K562 (cell line): ENCODE results near the gene MAD1L1. TPM values are rescaled to one million over a fixed set of nuclear protein-coding genes. Genes with fewer than 3 reads are reported as not detected.

Source experiments
- ATAC-seq: fragments of 200-7000 bp; cut with Tn5 transposase; 3 replicates; pipeline ENCODE4 v1.9.1; 2020; ENCODE audit warnings: moderate library complexity
- BruUV-seq: library from RNA; stranded (reverse); fragments of 400-500 nt; replicated peaks from 2 replicates; lab custom pipeline; 2021; lab: Mats Ljungman, UMichigan
- CTCF ChIA-PET: fragments of 300-600 bp; formaldehyde crosslinking; extraction: SDS; loops from one replicate; lab custom pipeline; 2021; ENCODE audit warnings: low intra/inter-chr PET ratio; lab: Yijun Ruan, JAX
- POLR2A ChIA-PET: fragments of 300-600, 350-650 bp; sonication (Branson Sonifier 250); formaldehyde crosslinking; extraction: SDS; loops from one replicate; lab custom pipeline; 2021; ENCODE audit warnings: antibody characterized with exemption, inconsistent platforms; lab: Yijun Ruan, JAX
- DNase-seq, 4 experiments: peaks; one replicate each; pipeline versions ENCODE4 v3.0.0 to v3.0.0-alpha.2; 2011 to 2018; ENCODE audit warnings: low spot score in 3 of 4, mixed read lengths in 3 of 4; ENCODE audit errors: extremely low read depth in 1 of 4
- FAIRE-seq: peaks from 2 replicates; lab custom pipeline; 2011; peaks lifted over from hg19 to GRCh38; lab: Jason Lieb, UNC
- H2AFZ ChIP-seq: 2 replicates; pipeline ENCODE4 v1.6.0; 2011; ENCODE audit warnings: low read depth, low read length, control low read depth, inconsistent platforms
- H3K27ac ChIP-seq: fragments of 200-600 bp; 3 replicates; pipeline ENCODE4 v1.8.0; 2011; ENCODE audit warnings: low read depth, mild to moderate bottlenecking, control low read depth, inconsistent platforms, low read length, moderate library complexity, mixed read lengths; ENCODE audit errors: extremely low read depth
- H3K27me3 ChIP-seq, 2 experiments: fragments of 300-600 bp in 1 of 2; 2 replicates in 1 of 2; 3 replicates in 1 of 2; pipeline versions ENCODE4 v1.6.0 to v1.8.0; 2011; ENCODE audit warnings: inconsistent platforms in 2 of 2, low read length in 2 of 2, mild to moderate bottlenecking in 1 of 2, mixed read lengths in 1 of 2, moderate library complexity in 1 of 2; ENCODE audit not compliant: control insufficient read depth in 2 of 2, insufficient read depth in 2 of 2
- H3K36me3 ChIP-seq: fragments of 300-600 bp; 3 replicates; pipeline ENCODE4 v1.8.0; 2011; ENCODE audit warnings: mild to moderate bottlenecking, low read length, inconsistent platforms; ENCODE audit not compliant: control insufficient read depth, insufficient read depth
- H3K4me1 ChIP-seq, 2 experiments: fragments of 200-600 bp in 1 of 2; replicated peaks in 1 of 2; 2 replicates in 1 of 2; 3 replicates in 1 of 2; pipeline versions ENCODE4 v1.5.1 to v1.8.0; 2011; ENCODE audit warnings: inconsistent platforms in 2 of 2, low read length in 2 of 2, mild to moderate bottlenecking in 1 of 2, mixed read lengths in 1 of 2, moderate library complexity in 1 of 2; ENCODE audit not compliant: control insufficient read depth in 2 of 2, insufficient read depth in 2 of 2
- H3K4me2 ChIP-seq: 2 replicates; pipeline ENCODE4 v1.6.1; 2011; ENCODE audit warnings: low read length, control low read depth, inconsistent platforms, mixed read lengths; ENCODE audit not compliant: insufficient read depth
- H3K4me3 ChIP-seq: fragments of 200-600 bp; sonication (generic), shearing (Covaris generic); 2 replicates; pipeline ENCODE4 v1.5.1; 2016; ENCODE audit warnings: control low read depth, inconsistent platforms
- H3K79me2 ChIP-seq: fragments of 200-600 bp; 3 replicates; pipeline ENCODE4 v1.8.0; 2011; ENCODE audit warnings: low read length, inconsistent platforms; ENCODE audit not compliant: control insufficient read depth, insufficient read depth
- H3K9ac ChIP-seq, 2 experiments: 2 replicates each; pipeline versions ENCODE4 v1.6.0 to v1.6.1; 2011; ENCODE audit warnings: low read depth in 2 of 2, low read length in 2 of 2, control low read depth in 1 of 2, inconsistent platforms in 1 of 2, mild to moderate bottlenecking in 1 of 2, mixed read lengths in 1 of 2; ENCODE audit not compliant: insufficient read depth in 1 of 2
- H3K9me1 ChIP-seq: one replicate; pipeline ENCODE4 v1.6.0; 2011; ENCODE audit warnings: inconsistent platforms, mild to moderate bottlenecking, low read length, moderate library complexity; ENCODE audit not compliant: control insufficient read depth, insufficient read depth
- H3K9me3 ChIP-seq: replicated peaks from 2 replicates; pipeline ENCODE4 v1.5.1; 2011; ENCODE audit warnings: low read depth, low read length, inconsistent platforms; ENCODE audit not compliant: control insufficient read depth, insufficient read depth
- H4K20me1 ChIP-seq: replicated peaks from 2 replicates; pipeline ENCODE4 v1.6.1; 2011; ENCODE audit warnings: low read length, inconsistent platforms, mixed read lengths; ENCODE audit not compliant: control insufficient read depth, insufficient read depth
- CREB1 ChIP-seq, 2 experiments: sonication (generic) in 1 of 2; formaldehyde crosslinking in 1 of 2; IDR thresholded peaks; 2 replicates each; pipeline versions ENCODE4 v1.6.1 to v1.8.0; 2012 to 2022; ENCODE audit warnings: inconsistent platforms in 1 of 2, mild to moderate bottlenecking in 1 of 2, missing genetic modification reagents in 1 of 2, moderate library complexity in 1 of 2
- DDX20 ChIP-seq: fragments of 450-650 bp; IDR thresholded peaks from 2 replicates; pipeline ENCODE4 v1.6.1; 2016; ENCODE audit warnings: missing genetic modification characterization, low read depth, mild to moderate bottlenecking, missing compliant biosample characterization, moderate library complexity
- KDM4B ChIP-seq, 2 experiments: fragments of 450-650 bp in 1 of 2; sonication (generic) in 1 of 2; IDR thresholded peaks; 2 replicates each; pipeline ENCODE4 v1.6.1; 2016 to 2017; ENCODE audit warnings: borderline replicate concordance in 2 of 2, antibody characterized with exemption in 1 of 2, low read depth in 1 of 2, mild to moderate bottlenecking in 1 of 2
- LCOR ChIP-seq: sonication (generic); formaldehyde crosslinking; IDR thresholded peaks from 2 replicates; pipeline ENCODE4 v1.8.0; 2022; ENCODE audit warnings: mild to moderate bottlenecking, missing genetic modification reagents
- MECOM ChIP-seq: fragments of 250-450 bp; sonication (Bioruptor Pico); IDR thresholded peaks from 2 replicates; pipeline ENCODE4 v1.8.0; 2022; ENCODE audit warnings: inconsistent platforms
- OTX1 ChIP-seq: fragments of 450-650 bp; formaldehyde crosslinking; IDR thresholded peaks from 2 replicates; pipeline ENCODE4 v1.4.0; 2022; ENCODE audit warnings: mild to moderate bottlenecking
- ZBTB7A ChIP-seq: IDR thresholded peaks from 2 replicates; pipeline ENCODE4 v1.6.1; 2011; ENCODE audit warnings: low read depth, mild to moderate bottlenecking, low read length, moderate library complexity, borderline replicate concordance; ENCODE audit not compliant: control insufficient read depth
- ZNF3 ChIP-seq: fragments of 250-450 bp; sonication (Bioruptor Pico); IDR thresholded peaks from 2 replicates; pipeline ENCODE4 v1.5.0; 2021; ENCODE audit warnings: mild to moderate bottlenecking, moderate library complexity
- ZNF436 ChIP-seq: fragments of 250-450, 450-650 bp; sonication (Bioruptor Pico); formaldehyde crosslinking; IDR thresholded peaks from 2 replicates; pipeline ENCODE4 v1.7.0; 2020; ENCODE audit warnings: mild to moderate bottlenecking
- ZNF740 ChIP-seq, 3 experiments: fragments of 200-800 bp in 1 of 3; sonication (Bioruptor generic) in 1 of 3; sonication (generic) in 1 of 3; formaldehyde crosslinking in 1 of 3; IDR thresholded peaks; 2 replicates each; pipeline versions ENCODE4 v1.6.1 to v1.8.0; 2016 to 2022; ENCODE audit warnings: mild to moderate bottlenecking in 2 of 3, missing compliant biosample characterization in 2 of 3, missing genetic modification characterization in 2 of 3, missing genetic modification reagents in 1 of 3
- WGBS: fragments of 100-300 bp; shearing (Covaris generic); methylation state at CpG from one replicate; pipeline ENCODE4 v1.1.6; 2016; ENCODE audit warnings: low coverage, mixed read lengths; ENCODE audit not compliant: insufficient coverage; ENCODE audit errors: missing lambda C conversion rate; 5-methylcytosine and 5-hydroxymethylcytosine counted together
- in situ Hi-C: fragments of 300-500 bp; cut with MboI; formaldehyde crosslinking; loops from 4 replicates; pipeline ENCODE4 v1.15.0; 2018; ENCODE audit warnings: inconsistent platforms, mixed read lengths
- intact Hi-C: fragments of 100-400 bp; cut with micrococcal nuclease; formaldehyde crosslinking; loops from 2 replicates; pipeline ENCODE4 v1.14.2; 2022
- polyA plus RNA-seq, 8 experiments: library from polyadenylated mRNA; depleted of rRNA in 4 of 8; stranded (reverse) in 5 of 8; unstranded in 3 of 8; fragments of >200 nt; fragmentation: Nextera tagmentation in 2 of 8; fragmentation: Illumina TruSeq in 1 of 8; extraction: Ambion mirVana in 2 of 8; extraction: Trizol in 1 of 8; gene quantifications; 2 replicates each; pipeline versions ENCODE4 v1.2.1 to v1.2.3, GENCODE V29; 2011 to 2014; ENCODE audit warnings: inconsistent platforms in 1 of 8, missing spikeins in 1 of 8
- total RNA-seq, 7 experiments: library from RNA; depleted of rRNA in 6 of 7; stranded (reverse); fragments of >200 nt in 6 of 7; fragmentation: Illumina TruSeq in 2 of 7; extraction: Trizol in 2 of 7; gene quantifications; 2 replicates each; pipeline versions ENCODE4 v1.2.1 to v1.2.3, GENCODE V29; 2011 to 2021; ENCODE audit warnings: low replicate concordance in 1 of 7
- TF ChIP-seq, protein P1 (sequence below): IDR thresholded peaks from 3 replicates; pipeline ENCODE4 v1.6.1; 2011; ENCODE audit warnings: borderline replicate concordance, mild to moderate bottlenecking, moderate library complexity; ENCODE audit not compliant: insufficient read length; ENCODE audit errors: extremely low read depth

Gene MAD1L1
- total and polyA plus RNA-seq, 9 of the 15 experiments (the other 6 are each of a cell fraction or from before 2014, with no cell fraction given) = 1.7 to 89.7 (median 18.0) TPM

- no peak for FAIRE-seq
- Histone ChIP-seq H3K79me2 (no peaks in the 10 kb centered on the region), H3K4me1 (peaks cover 0 to 58% of the 10 kb centered on the region in 2 experiments; a peak in 2 of 5 replicates), H3K27me3 (no peaks in the 10 kb centered on the region), H3K4me2 (no peak overlapping the region), H4K20me1 (no peaks in the 10 kb centered on the region), H3K36me3 (no peaks in the 10 kb centered on the region), H3K9me3 (no peaks in the 10 kb centered on the region), H3K9me1 (no peaks in the 10 kb centered on the region), H3K27ac (no peak overlapping the region), H3K4me3 (no peak overlapping the region), H2AFZ (no peak overlapping the region), H3K9ac (peak overlapping the region in 1 of 2 experiments; percentile 61; a peak in 2 of 4 replicates)
- TF ChIP-seq ZBTB7A (no peak), ZNF436 (no peak), KDM4B (IDR thresholded peaks at IDR 0.05; ENCODE audit: borderline replicate concordance in 2 of 2, low read depth in 1 of 2) (no peak), ZNF740 (CRISPR knock-in tag; IDR thresholded peaks at IDR 0.05) (no peak), ZNF740 (tag; IDR thresholded peaks at IDR 0.05) (no peak), LCOR (CRISPR knock-in tag) (no peak), MECOM (no peak), DDX20 (no peak), CREB1 (IDR thresholded peaks at IDR 0.05) (no peak), CREB1 (CRISPR knock-in tag; IDR thresholded peaks at IDR 0.05) (no peak), OTX1 (CRISPR knock-in tag) (no peak), ZNF3 (no peak)
- TF ChIP-seq, protein P1, sequence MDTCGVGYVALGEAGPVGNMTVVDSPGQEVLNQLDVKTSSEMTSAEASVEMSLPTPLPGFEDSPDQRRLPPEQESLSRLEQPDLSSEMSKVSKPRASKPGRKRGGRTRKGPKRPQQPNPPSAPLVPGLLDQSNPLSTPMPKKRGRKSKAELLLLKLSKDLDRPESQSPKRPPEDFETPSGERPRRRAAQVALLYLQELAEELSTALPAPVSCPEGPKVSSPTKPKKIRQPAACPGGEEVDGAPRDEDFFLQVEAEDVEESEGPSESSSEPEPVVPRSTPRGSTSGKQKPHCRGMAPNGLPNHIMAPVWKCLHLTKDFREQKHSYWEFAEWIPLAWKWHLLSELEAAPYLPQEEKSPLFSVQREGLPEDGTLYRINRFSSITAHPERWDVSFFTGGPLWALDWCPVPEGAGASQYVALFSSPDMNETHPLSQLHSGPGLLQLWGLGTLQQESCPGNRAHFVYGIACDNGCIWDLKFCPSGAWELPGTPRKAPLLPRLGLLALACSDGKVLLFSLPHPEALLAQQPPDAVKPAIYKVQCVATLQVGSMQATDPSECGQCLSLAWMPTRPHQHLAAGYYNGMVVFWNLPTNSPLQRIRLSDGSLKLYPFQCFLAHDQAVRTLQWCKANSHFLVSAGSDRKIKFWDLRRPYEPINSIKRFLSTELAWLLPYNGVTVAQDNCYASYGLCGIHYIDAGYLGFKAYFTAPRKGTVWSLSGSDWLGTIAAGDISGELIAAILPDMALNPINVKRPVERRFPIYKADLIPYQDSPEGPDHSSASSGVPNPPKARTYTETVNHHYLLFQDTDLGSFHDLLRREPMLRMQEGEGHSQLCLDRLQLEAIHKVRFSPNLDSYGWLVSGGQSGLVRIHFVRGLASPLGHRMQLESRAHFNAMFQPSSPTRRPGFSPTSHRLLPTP = no peak
- intact Hi-C loops = no loop called here
- in situ Hi-C loops = no loop called here
- DNase-seq = no peak
- no peak for ATAC-seq
- BruUV-seq = no TSS peak
- POLR2A ChIA-PET = interaction anchor here (0.9 kb wide), 1 partner anchor 37 kb away, joined by 3 read pairs; no protein-coding TSS in a partner anchor
- WGBS = 68% methylated on average over 18 of the region's 18 CpGs
- CTCF ChIA-PET = no interaction called here
Observed at GRCh38 chr7:1910827-1911226, 321.9 kb downstream of the MAD1L1 start.
